Measurements from ENCODE around the gene PSMD13.
A peak's percentile ranks its signal among the peaks of the same experiment; 100 is the strongest.
"Not testable (repeated sequence)": the region's sequence is repeated elsewhere in the genome, so short reads cannot be mapped to it uniquely, and the experiment has no call there.

Gene PSMD13

GRCh38 chr11:236774-237767, at the start of gene PSMD13:
Gene PSMD13 (plus strand): TSS chr11:236976. CDS start chr11:237050, 74 bp downstream.
- TF ChIP-seq, protein P1, sequence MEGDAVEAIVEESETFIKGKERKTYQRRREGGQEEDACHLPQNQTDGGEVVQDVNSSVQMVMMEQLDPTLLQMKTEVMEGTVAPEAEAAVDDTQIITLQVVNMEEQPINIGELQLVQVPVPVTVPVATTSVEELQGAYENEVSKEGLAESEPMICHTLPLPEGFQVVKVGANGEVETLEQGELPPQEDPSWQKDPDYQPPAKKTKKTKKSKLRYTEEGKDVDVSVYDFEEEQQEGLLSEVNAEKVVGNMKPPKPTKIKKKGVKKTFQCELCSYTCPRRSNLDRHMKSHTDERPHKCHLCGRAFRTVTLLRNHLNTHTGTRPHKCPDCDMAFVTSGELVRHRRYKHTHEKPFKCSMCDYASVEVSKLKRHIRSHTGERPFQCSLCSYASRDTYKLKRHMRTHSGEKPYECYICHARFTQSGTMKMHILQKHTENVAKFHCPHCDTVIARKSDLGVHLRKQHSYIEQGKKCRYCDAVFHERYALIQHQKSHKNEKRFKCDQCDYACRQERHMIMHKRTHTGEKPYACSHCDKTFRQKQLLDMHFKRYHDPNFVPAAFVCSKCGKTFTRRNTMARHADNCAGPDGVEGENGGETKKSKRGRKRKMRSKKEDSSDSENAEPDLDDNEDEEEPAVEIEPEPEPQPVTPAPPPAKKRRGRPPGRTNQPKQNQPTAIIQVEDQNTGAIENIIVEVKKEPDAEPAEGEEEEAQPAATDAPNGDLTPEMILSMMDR (IDR thresholded peaks at IDR 0.05; ENCODE audit: extremely low read depth, missing control alignments), result no peak
- DNase-seq (ENCODE audit: low spot score), result peak; percentile 95

GRCh38 chr11:189200-189783, 47.5 kb upstream of the PSMD13 start:
- DNase-seq (ENCODE audit: low spot score), result not testable (repeated sequence)

DNA sequence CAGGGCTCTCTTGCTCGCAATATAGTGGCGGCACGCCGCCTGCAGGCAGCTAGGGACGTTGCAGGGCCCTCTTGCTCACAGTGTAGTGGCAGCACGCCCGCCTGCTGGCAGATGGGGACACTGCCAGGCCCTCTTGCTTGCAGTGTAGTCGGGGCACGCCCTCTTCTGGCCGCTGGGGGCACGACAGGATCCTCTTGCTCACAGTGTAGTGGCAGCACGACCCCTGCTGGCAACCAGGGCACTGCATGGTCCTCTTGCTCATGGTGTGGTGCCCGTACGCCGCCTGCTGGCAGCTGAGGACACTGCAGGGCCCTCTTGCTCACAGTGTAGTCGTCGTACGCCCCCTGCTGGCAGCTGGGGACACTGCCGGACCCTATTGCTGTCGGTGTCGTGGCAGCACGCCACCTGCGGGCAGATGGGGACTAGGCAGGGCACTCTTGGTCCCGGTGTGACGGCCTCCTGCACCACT, 46.9 kb upstream of the PSMD13 start:
- DNase-seq (ENCODE audit: low spot score), result not testable (repeated sequence)

DNA sequence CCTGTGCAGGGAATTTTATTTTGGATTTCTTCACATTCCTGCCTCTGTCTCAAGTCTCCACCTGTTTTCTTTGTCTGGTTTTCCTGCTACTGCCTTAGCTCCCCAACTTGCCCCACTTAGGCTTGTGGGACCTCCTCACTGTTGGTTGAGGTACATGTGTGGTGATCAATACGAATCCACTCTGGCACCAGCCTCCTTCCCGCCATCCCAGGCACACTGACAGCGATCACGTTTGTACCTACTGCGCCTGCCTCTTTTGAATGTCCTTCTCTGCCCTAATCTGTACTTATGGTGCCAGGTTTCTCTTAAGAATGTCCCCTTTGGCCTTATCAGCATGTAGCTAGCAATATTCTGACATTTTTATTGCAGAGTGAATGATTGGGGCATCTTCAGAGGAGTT, 46.2 kb upstream of the PSMD13 start:
- DNase-seq (ENCODE audit: low spot score), result not testable (repeated sequence)

GRCh38 chr11:191490-192478, 45.0 kb upstream of the PSMD13 start:
- DNase-seq (ENCODE audit: low spot score), result not testable (repeated sequence)

- DNase-seq (ENCODE audit: low spot score), result not testable (repeated sequence)
Observed at GRCh38 chr11:192674-193128, 44.1 kb upstream of the PSMD13 start, which contains the start of gene SCGB1C1. Gene SCGB1C1 (plus strand): TSS chr11:193078. CDS start chr11:193100, 22 bp downstream.

DNA sequence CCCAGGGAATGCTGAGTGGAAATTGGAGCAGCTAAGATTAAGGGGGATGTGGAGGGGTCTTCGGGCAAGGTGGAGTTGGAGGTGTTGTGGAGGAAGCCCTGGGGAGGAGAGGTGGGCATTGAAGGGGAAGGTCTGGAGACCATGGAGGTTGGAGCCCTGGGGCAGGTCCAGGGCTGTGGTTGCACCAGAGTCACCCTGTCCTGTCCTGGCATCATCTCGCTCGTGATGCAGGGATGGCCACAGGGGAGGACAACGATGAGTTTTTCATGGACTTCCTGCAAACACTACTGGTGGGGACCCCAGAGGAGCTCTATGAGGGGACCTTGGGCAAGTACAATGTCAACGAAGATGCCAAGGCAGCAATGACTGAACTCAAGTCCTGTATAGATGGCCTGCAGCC, 43.3 kb upstream of the PSMD13 start:
- not testable (repeated sequence) for DNase-seq (ENCODE audit: low spot score)

DNA sequence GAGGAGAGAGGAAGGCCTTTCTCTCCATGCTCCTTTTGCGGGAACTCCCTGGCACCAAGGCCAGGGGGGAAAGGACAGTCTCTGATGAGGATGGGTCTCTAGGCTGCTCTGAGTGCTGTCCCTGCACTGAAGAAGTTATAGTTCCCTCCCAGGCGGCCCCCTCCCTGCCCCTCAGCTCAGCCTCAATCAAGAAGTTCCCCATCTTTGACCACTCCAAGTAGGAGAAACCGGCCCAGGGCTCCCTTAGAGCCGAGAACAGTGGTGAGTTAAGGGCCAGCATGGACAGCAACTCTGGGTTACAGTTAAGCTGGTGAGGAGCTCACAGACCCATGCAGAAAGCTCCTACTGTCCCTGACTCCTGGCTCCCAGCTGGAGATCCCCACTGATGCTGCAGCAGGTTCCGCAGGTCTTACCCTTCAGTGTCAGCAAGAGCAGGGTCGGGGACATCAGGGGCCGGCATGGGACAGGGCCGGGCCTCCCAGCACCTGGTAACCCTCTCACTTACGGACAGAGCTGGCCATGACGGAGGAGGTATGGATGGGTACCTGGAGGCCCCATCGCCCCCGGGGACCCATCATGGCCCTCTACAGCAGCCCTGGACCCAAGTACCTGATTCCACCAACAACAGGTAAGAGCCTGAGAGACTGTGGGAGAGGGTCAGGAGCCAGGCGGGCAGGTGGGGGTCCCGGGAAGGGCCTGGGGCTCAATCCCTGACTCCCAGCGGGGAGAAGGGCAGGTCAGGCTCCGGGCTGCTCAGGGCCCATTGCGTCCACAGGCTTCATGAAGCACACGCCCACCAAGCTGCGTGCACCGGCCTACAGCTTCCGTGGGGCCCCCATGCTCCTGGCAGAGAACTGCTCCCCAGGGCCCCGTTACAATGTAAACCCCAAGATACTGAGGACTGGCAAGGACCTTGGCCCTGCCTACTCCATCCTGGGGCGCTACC, 39.7 kb upstream of the PSMD13 start:
- TF ChIP-seq, protein P1 (IDR thresholded peaks at IDR 0.05; ENCODE audit: extremely low read depth, missing control alignments), result no peak
- DNase-seq (ENCODE audit: low spot score), result no peak

DNA sequence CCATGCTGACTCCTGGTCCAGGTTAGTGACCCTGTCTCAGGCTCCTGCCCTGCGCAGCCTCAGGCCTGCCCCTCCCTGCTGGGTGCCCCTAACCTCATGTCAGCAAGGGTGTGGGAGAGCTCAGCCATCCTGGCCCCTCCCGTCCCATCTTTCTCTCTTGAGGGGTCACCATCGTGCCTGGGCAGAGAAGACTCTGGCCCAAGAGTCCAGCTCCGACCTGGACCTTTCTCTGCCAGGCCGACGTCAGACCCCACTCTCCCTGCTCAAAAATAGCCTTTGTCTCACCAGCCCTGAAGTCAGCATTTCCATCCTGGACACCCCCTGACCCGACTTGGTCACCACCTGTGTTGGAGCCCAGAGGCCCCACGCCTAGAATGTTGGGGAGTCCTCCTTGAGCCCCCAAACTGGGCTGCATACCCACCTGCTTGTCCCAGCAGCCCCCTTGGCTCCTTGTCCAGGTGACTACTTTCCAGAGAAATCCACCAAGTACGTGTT, 39.0 kb upstream of the PSMD13 start:
- DNase-seq (ENCODE audit: low spot score), result no peak
- TF ChIP-seq, protein P1 (IDR thresholded peaks at IDR 0.05; ENCODE audit: extremely low read depth, missing control alignments), result no peak

All from GM20000 (cell line).